ENCODE data around the gene RPUSD1.

- TF ChIP-seq CTCF (conservative IDR thresholded peaks at IDR 0.05) (no peak), EZH2 (IDR thresholded peaks at IDR 0.05; ENCODE audit: low read depth) (no peak)
Observed at GRCh38 chr16:832652-833336, 44.6 kb upstream of the RPUSD1 start.

Measured in PC-9 (cell line).